ENCODE results near the gene ZCCHC4.
A peak's percentile ranks its signal among the peaks of the same experiment; 100 is the strongest.

Gene ZCCHC4

GRCh38 chr4:25310066-25310802 lies 2.3 kb upstream of the ZCCHC4 start:
- H3K9ac ChIP-seq (ENCODE audit: low read depth, low read length, poor library complexity), result no peak overlapping the region
- H4K91ac ChIP-seq (ENCODE audit: low read depth, low read length, poor library complexity), result no peak overlapping the region
- H3K9me3 ChIP-seq (replicated peaks in 1 of 2; ENCODE audit: control insufficient read depth in 2 of 2, insufficient read depth in 1 of 2, low read depth in 1 of 2, low read length in 2 of 2), result no peaks in the 10 kb centered on the region
- H3K18ac ChIP-seq (ENCODE audit: low read length), result no peak overlapping the region
- H2BK12ac ChIP-seq (ENCODE audit: low read length), result no peak overlapping the region
- H3K4me3 ChIP-seq (ENCODE audit: low read length in 2 of 2), result no peak overlapping the region
- peaks cover 0 to 2% of the 10 kb centered on the region in 2 donors for H3K4me1 ChIP-seq (ENCODE audit: control insufficient read depth in 2 of 2, insufficient read depth in 1 of 2, low read depth in 1 of 2, low read length in 2 of 2)
- no peak overlapping the region for H3K4me2 ChIP-seq (ENCODE audit: insufficient read depth, low read length, poor library complexity, severe bottlenecking)
- H3K4ac ChIP-seq (ENCODE audit: low read length), result no peak overlapping the region
- H3K36me3 ChIP-seq (replicated peaks in 1 of 2; ENCODE audit: control insufficient read depth in 2 of 2, insufficient read depth in 2 of 2, low read length in 2 of 2), result peaks cover 0 to 6% of the 10 kb centered on the region in 2 donors
- no peak overlapping the region for H4K8ac ChIP-seq (ENCODE audit: low read depth, low read length)
- no peak overlapping the region for H2AK5ac ChIP-seq (ENCODE audit: low read depth, low read length)
- no peaks in the 10 kb centered on the region for H3K27me3 ChIP-seq (ENCODE audit: control insufficient read depth in 3 of 3, insufficient read depth in 3 of 3, low read depth in 1 of 3, low read length in 3 of 3)
- H2AFZ ChIP-seq (ENCODE audit: low read length), result no peak overlapping the region
- no peak overlapping the region for H2BK15ac ChIP-seq (ENCODE audit: low read length)
- H3K14ac ChIP-seq (ENCODE audit: low read length), result no peak overlapping the region
- H2BK120ac ChIP-seq (ENCODE audit: low read depth, low read length), result no peak overlapping the region
- H3K79me1 ChIP-seq (ENCODE audit: low read depth, low read length), result peaks cover 3% of the 10 kb centered on the region
- DNase-seq (ENCODE audit: low spot score), result no peak
- no peak overlapping the region for H2BK5ac ChIP-seq (ENCODE audit: low read length)
- H3K27ac ChIP-seq (replicated peaks; ENCODE audit: low read length), result no peak overlapping the region
- no CpG with 5 or more reads among the region's 4 CpGs for WGBS, 2 donors (ENCODE audit: extremely low coverage in 2 of 2, insufficient read length in 2 of 2, insufficient replicate concordance in 1 of 2)
- H3K23ac ChIP-seq (ENCODE audit: low read depth, low read length, poor library complexity), result no peak overlapping the region

GRCh38 chr4:25310803-25311166 lies 1.8 kb upstream of the ZCCHC4 start:
- no peak overlapping the region for H4K8ac ChIP-seq (ENCODE audit: low read depth, low read length)
- no peak overlapping the region for H2BK120ac ChIP-seq (ENCODE audit: low read depth, low read length)
- peaks cover 3% of the 10 kb centered on the region for H3K79me1 ChIP-seq (ENCODE audit: low read depth, low read length)
- no peak overlapping the region for H3K23ac ChIP-seq (ENCODE audit: low read depth, low read length, poor library complexity)
- H3K27ac ChIP-seq (replicated peaks; ENCODE audit: low read length), result no peak overlapping the region
- peaks cover 0 to 12% of the 10 kb centered on the region in 2 donors for H3K36me3 ChIP-seq (replicated peaks in 1 of 2; ENCODE audit: control insufficient read depth in 2 of 2, insufficient read depth in 2 of 2, low read length in 2 of 2)
- H3K9me3 ChIP-seq (replicated peaks in 1 of 2; ENCODE audit: control insufficient read depth in 2 of 2, insufficient read depth in 1 of 2, low read depth in 1 of 2, low read length in 2 of 2), result no peaks in the 10 kb centered on the region
- H2AK5ac ChIP-seq (ENCODE audit: low read depth, low read length), result no peak overlapping the region
- no peak overlapping the region for H3K18ac ChIP-seq (ENCODE audit: low read length)
- no peak overlapping the region for H4K91ac ChIP-seq (ENCODE audit: low read depth, low read length, poor library complexity)
- peaks cover 0 to 2% of the 10 kb centered on the region in 2 donors for H3K4me1 ChIP-seq (ENCODE audit: control insufficient read depth in 2 of 2, insufficient read depth in 1 of 2, low read depth in 1 of 2, low read length in 2 of 2)
- DNase-seq (ENCODE audit: low spot score), result no peak
- no peak overlapping the region for H3K4ac ChIP-seq (ENCODE audit: low read length)
- no peak overlapping the region for H3K9ac ChIP-seq (ENCODE audit: low read depth, low read length, poor library complexity)
- H3K4me2 ChIP-seq (ENCODE audit: insufficient read depth, low read length, poor library complexity, severe bottlenecking), result no peak overlapping the region
- H3K4me3 ChIP-seq (ENCODE audit: low read length in 2 of 2), result no peak overlapping the region
- H2BK15ac ChIP-seq (ENCODE audit: low read length), result no peak overlapping the region
- H3K14ac ChIP-seq (ENCODE audit: low read length), result no peak overlapping the region
- H2AFZ ChIP-seq (ENCODE audit: low read length), result peak overlapping the region; percentile 15
- H3K27me3 ChIP-seq (ENCODE audit: control insufficient read depth in 3 of 3, insufficient read depth in 3 of 3, low read depth in 1 of 3, low read length in 3 of 3), result no peaks in the 10 kb centered on the region
- no peak overlapping the region for H2BK12ac ChIP-seq (ENCODE audit: low read length)
- no peak overlapping the region for H2BK5ac ChIP-seq (ENCODE audit: low read length)
- WGBS, 2 donors (ENCODE audit: extremely low coverage in 2 of 2, insufficient read length in 2 of 2, insufficient replicate concordance in 1 of 2), result no CpG with 5 or more reads among the region's 1 CpG

- H2AFZ ChIP-seq (ENCODE audit: low read length), result peak overlapping the region; percentile 88
- no peak overlapping the region for H3K23ac ChIP-seq (ENCODE audit: low read depth, low read length, poor library complexity)
- H3K18ac ChIP-seq (ENCODE audit: low read length), result no peak overlapping the region
- no peak for DNase-seq (ENCODE audit: low spot score)
- H3K36me3 ChIP-seq (replicated peaks in 1 of 2; ENCODE audit: control insufficient read depth in 2 of 2, insufficient read depth in 2 of 2, low read length in 2 of 2), result peaks cover 0 to 34% of the 10 kb centered on the region in 2 donors
- H2AK5ac ChIP-seq (ENCODE audit: low read depth, low read length), result no peak overlapping the region
- no peaks in the 10 kb centered on the region for H3K27me3 ChIP-seq (ENCODE audit: control insufficient read depth in 3 of 3, insufficient read depth in 3 of 3, low read depth in 1 of 3, low read length in 3 of 3)
- no peak overlapping the region for H2BK5ac ChIP-seq (ENCODE audit: low read length)
- no peak overlapping the region for H2BK120ac ChIP-seq (ENCODE audit: low read depth, low read length)
- peaks cover 0 to 2% of the 10 kb centered on the region in 2 donors for H3K4me1 ChIP-seq (ENCODE audit: control insufficient read depth in 2 of 2, insufficient read depth in 1 of 2, low read depth in 1 of 2, low read length in 2 of 2)
- H3K4ac ChIP-seq (ENCODE audit: low read length), result no peak overlapping the region
- WGBS, 2 donors (ENCODE audit: extremely low coverage in 2 of 2, insufficient read length in 2 of 2, insufficient replicate concordance in 1 of 2), result no CpG with 5 or more reads among the region's 23 CpGs
- H3K9ac ChIP-seq (ENCODE audit: low read depth, low read length, poor library complexity), result peak overlapping the region; percentile 93
- H3K27ac ChIP-seq (replicated peaks; ENCODE audit: low read length), result no peak overlapping the region
- no peak overlapping the region for H4K91ac ChIP-seq (ENCODE audit: low read depth, low read length, poor library complexity)
- no peak overlapping the region for H2BK15ac ChIP-seq (ENCODE audit: low read length)
- H2BK12ac ChIP-seq (ENCODE audit: low read length), result no peak overlapping the region
- peak overlapping the region; percentile 80 to 88 for H3K4me3 ChIP-seq (ENCODE audit: low read length in 2 of 2)
- H4K8ac ChIP-seq (ENCODE audit: low read depth, low read length), result no peak overlapping the region
- peak overlapping the region; percentile 58 for H3K4me2 ChIP-seq (ENCODE audit: insufficient read depth, low read length, poor library complexity, severe bottlenecking)
- peaks cover 3% of the 10 kb centered on the region for H3K79me1 ChIP-seq (ENCODE audit: low read depth, low read length)
- no peak overlapping the region for H3K14ac ChIP-seq (ENCODE audit: low read length)
- no peaks in the 10 kb centered on the region for H3K9me3 ChIP-seq (replicated peaks in 1 of 2; ENCODE audit: control insufficient read depth in 2 of 2, insufficient read depth in 1 of 2, low read depth in 1 of 2, low read length in 2 of 2)
Measured at GRCh38 chr4:25313201-25313895, 774 bp downstream of the ZCCHC4 start.

- Histone ChIP-seq H4K91ac (ENCODE audit: low read depth, low read length, poor library complexity) (no peak overlapping the region), H3K79me1 (ENCODE audit: low read depth, low read length) (no peaks in the 10 kb centered on the region), H3K27me3 (ENCODE audit: control insufficient read depth in 3 of 3, insufficient read depth in 3 of 3, low read depth in 1 of 3, low read length in 3 of 3) (no peaks in the 10 kb centered on the region), H3K14ac (ENCODE audit: low read length) (no peak overlapping the region), H2AFZ (ENCODE audit: low read length) (no peak overlapping the region), H4K8ac (ENCODE audit: low read depth, low read length) (no peak overlapping the region), H3K4me1 (ENCODE audit: control insufficient read depth in 2 of 2, insufficient read depth in 1 of 2, low read depth in 1 of 2, low read length in 2 of 2) (no peaks in the 10 kb centered on the region), H3K4ac (ENCODE audit: low read length) (no peak overlapping the region), H2BK120ac (ENCODE audit: low read depth, low read length) (no peak overlapping the region), H3K18ac (ENCODE audit: low read length) (no peak overlapping the region), H3K4me2 (ENCODE audit: insufficient read depth, low read length, poor library complexity, severe bottlenecking) (no peak overlapping the region), H3K36me3 (replicated peaks in 1 of 2; ENCODE audit: control insufficient read depth in 2 of 2, insufficient read depth in 2 of 2, low read length in 2 of 2) (peaks cover 0 to 52% of the 10 kb centered on the region in 2 donors), H2BK5ac (ENCODE audit: low read length) (no peak overlapping the region), H2BK12ac (ENCODE audit: low read length) (no peak overlapping the region), H3K23ac (ENCODE audit: low read depth, low read length, poor library complexity) (no peak overlapping the region), H3K27ac (replicated peaks; ENCODE audit: low read length) (no peak overlapping the region), H3K9ac (ENCODE audit: low read depth, low read length, poor library complexity) (no peak overlapping the region), H3K9me3 (replicated peaks in 1 of 2; ENCODE audit: control insufficient read depth in 2 of 2, insufficient read depth in 1 of 2, low read depth in 1 of 2, low read length in 2 of 2) (no peaks in the 10 kb centered on the region), H2AK5ac (ENCODE audit: low read depth, low read length) (no peak overlapping the region), H2BK15ac (ENCODE audit: low read length) (no peak overlapping the region), H3K4me3 (ENCODE audit: low read length in 2 of 2) (no peak overlapping the region)
- WGBS, 2 donors (ENCODE audit: extremely low coverage in 2 of 2, insufficient read length in 2 of 2, insufficient replicate concordance in 1 of 2), result no CpG with 5 or more reads among the region's 2 CpGs
- no peak for DNase-seq (ENCODE audit: low spot score)
Measured at GRCh38 chr4:25320336-25320735, 7.8 kb downstream of the ZCCHC4 start.

Measured in neuronal stem cell (in vitro differentiated cells).